Ishikawa (cell line): Measurements from ENCODE around the gene TM7SF2.

Experiments used
- CEBPB ChIP-seq: IDR thresholded peaks from 2 replicates; pipeline ENCODE4 v1.6.1; 2012
- CREB1 ChIP-seq: IDR thresholded peaks from 2 replicates; pipeline ENCODE4 v1.6.1; 2012; ENCODE audit warnings: low read depth
- EP300 ChIP-seq: IDR thresholded peaks from 2 replicates; pipeline ENCODE4 v1.6.1; 2012; ENCODE audit warnings: borderline replicate concordance
- FOXM1 ChIP-seq: IDR thresholded peaks from 2 replicates; pipeline ENCODE4 v1.6.1; 2012; ENCODE audit warnings: low read depth, borderline replicate concordance
- MAX ChIP-seq: IDR thresholded peaks from 2 replicates; pipeline ENCODE4 v1.6.1; 2012
- NFIC ChIP-seq: IDR thresholded peaks from 2 replicates; pipeline ENCODE4 v1.6.1; 2012
- RAD21 ChIP-seq: IDR thresholded peaks from 2 replicates; pipeline ENCODE4 v1.6.1; 2012; ENCODE audit warnings: low read depth
- TAF1 ChIP-seq: IDR thresholded peaks from 2 replicates; pipeline ENCODE4 v1.6.1; 2012; ENCODE audit warnings: low read depth, mild to moderate bottlenecking
- TCF12 ChIP-seq: IDR thresholded peaks from 2 replicates; pipeline ENCODE4 v1.6.1; 2012; ENCODE audit warnings: low read depth
- TEAD4 ChIP-seq: IDR thresholded peaks from 2 replicates; pipeline ENCODE4 v1.6.1; 2012
- USF1 ChIP-seq: IDR thresholded peaks from 2 replicates; pipeline ENCODE4 v1.6.1; 2012
- YY1 ChIP-seq: IDR thresholded peaks from 2 replicates; pipeline ENCODE4 v1.6.1; 2012; ENCODE audit warnings: low read depth
- ZBTB7A ChIP-seq: IDR thresholded peaks from 2 replicates; pipeline ENCODE4 v1.6.1; 2012; ENCODE audit warnings: low read depth
- TF ChIP-seq, protein P1 (sequence below): IDR thresholded peaks from 2 replicates; pipeline ENCODE4 v1.6.1; 2012; ENCODE audit warnings: low read depth, mild to moderate bottlenecking

Gene TM7SF2

GRCh38 chr11:65124480-65125196 lies 13.0 kb downstream of the TM7SF2 start:
- TF ChIP-seq TCF12, result no peak
- TF ChIP-seq, protein P1, sequence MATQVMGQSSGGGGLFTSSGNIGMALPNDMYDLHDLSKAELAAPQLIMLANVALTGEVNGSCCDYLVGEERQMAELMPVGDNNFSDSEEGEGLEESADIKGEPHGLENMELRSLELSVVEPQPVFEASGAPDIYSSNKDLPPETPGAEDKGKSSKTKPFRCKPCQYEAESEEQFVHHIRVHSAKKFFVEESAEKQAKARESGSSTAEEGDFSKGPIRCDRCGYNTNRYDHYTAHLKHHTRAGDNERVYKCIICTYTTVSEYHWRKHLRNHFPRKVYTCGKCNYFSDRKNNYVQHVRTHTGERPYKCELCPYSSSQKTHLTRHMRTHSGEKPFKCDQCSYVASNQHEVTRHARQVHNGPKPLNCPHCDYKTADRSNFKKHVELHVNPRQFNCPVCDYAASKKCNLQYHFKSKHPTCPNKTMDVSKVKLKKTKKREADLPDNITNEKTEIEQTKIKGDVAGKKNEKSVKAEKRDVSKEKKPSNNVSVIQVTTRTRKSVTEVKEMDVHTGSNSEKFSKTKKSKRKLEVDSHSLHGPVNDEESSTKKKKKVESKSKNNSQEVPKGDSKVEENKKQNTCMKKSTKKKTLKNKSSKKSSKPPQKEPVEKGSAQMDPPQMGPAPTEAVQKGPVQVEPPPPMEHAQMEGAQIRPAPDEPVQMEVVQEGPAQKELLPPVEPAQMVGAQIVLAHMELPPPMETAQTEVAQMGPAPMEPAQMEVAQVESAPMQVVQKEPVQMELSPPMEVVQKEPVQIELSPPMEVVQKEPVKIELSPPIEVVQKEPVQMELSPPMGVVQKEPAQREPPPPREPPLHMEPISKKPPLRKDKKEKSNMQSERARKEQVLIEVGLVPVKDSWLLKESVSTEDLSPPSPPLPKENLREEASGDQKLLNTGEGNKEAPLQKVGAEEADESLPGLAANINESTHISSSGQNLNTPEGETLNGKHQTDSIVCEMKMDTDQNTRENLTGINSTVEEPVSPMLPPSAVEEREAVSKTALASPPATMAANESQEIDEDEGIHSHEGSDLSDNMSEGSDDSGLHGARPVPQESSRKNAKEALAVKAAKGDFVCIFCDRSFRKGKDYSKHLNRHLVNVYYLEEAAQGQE, result no peak
- TF ChIP-seq CEBPB, result no peak

DNA sequence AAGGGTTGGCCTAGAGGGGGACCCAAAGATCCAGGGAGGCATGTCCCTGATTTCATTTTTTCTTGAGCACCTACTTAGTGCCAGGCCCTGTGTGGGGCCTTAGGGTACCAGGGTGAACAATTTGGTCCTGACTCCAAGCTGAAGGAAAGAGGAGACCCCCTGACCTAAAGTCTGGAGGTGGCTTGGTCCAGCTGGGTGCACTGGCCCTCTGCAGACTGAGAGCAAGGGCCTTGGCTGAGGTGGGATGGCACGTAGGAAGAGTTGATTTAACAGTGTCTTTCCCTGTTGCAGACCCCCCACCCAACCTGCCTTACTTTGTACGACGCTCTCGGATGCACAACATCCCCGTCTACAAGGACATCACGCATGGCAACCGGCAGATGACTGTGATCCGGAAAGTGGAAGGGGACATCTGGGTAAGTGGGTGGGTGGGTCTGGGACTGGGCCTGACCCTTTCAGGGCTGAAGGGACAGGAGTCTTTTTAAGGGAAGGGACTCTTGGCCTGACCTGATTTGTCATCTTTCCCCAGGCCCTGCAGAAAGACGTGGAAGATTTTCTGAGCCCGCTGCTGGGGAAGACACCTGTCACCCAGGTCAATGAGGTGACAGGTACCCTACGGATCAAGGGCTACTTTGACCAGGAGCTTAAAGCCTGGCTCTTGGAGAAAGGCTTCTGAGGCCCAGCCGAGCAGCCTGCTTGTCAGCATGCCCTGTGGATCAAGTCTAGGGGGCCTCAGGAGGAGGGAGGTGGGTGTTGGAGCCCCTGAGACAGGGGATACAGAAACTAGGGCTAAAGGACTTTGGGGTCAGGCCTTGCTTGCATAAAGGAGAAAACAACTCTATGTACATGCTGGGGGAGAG lies 13.8 kb downstream of the TM7SF2 start:
- TF ChIP-seq NFIC (no peak), ZBTB7A (no peak), TCF12 (no peak), TAF1 (no peak), EP300 (no peak), USF1 (no peak)

DNA sequence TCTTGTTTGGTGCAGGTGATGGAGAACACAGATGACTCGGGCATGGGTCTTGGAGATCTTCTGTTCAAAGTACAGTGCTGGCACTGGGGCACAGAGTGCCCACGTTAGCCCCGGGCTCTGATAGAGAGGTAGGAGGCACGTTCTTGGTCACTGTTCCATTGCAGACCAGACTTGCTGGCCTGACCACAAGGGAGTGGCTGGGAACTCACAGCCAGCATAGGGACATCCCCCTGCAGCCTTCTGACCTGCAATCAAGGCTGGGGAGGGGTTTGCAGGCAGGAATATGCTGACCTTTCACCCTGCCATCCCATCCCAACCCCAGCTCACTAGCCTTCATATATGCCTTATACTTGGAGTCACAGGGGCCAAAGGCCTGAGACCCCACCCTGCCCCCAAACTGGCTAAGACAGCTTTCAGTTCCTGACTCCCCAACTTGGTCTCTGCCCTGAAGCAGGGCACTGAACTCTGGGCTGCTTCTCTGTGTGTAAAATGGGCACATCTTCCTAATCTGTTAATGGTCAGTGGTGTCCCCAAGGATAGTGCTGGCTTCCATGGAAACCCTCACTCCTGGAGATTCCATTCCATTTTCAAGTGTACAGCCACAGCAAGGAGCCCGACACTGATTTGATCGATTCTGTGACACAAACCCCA lies 15.1 kb downstream of the TM7SF2 start:
- TF ChIP-seq TEAD4 (no peak), ZBTB7A (no peak), TAF1 (no peak), YY1 (no peak), FOXM1 (no peak), EP300 (no peak), NFIC (no peak), CREB1 (no peak), TCF12 (no peak), MAX (no peak), RAD21 (no peak), USF1 (no peak)
- TF ChIP-seq, protein P1, result no peak

GRCh38 chr11:65127473-65128181 lies 16.0 kb downstream of the TM7SF2 start:
- TF ChIP-seq NFIC, result no peak
- no peak for TF ChIP-seq CEBPB
- TF ChIP-seq RAD21, result no peak
- TF ChIP-seq TCF12, result no peak
- TF ChIP-seq, protein P1, result no peak
- no peak for TF ChIP-seq MAX
